Measurements from ENCODE around the gene CLDN4.

CLDN4 gene

DNA sequence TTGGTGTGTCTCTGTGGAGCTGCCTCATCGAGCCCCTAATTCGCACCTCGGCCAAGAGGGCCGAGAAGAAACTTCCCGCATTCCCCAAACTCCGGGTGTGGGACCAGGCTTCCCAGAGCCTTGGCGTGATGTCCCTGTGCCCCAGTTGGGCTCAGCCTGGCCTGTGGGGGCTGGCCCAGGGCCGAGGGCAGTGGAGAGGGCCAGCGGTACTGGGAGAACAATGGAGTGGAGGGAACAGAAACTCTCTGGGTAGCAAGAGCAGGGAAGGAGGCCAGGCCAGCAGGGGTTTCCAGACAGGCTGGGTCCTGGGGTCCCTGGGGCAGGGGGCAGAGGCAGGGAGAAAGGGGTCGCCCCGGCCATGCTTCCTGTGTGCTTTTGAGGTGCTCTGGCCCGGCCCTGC, 46.2 kb downstream of the CLDN4 start:
- no peak for DNase-seq

GRCh38 chr7:73879977-73880681, 49.3 kb downstream of the CLDN4 start:
- DNase-seq: no peak

GRCh38 chr7:73880755-73881328, 50.0 kb downstream of the CLDN4 start:
- DNase-seq: no peak

GRCh38 chr7:73881352-73882046, 50.7 kb downstream of the CLDN4 start:
- DNase-seq: no peak

DNA sequence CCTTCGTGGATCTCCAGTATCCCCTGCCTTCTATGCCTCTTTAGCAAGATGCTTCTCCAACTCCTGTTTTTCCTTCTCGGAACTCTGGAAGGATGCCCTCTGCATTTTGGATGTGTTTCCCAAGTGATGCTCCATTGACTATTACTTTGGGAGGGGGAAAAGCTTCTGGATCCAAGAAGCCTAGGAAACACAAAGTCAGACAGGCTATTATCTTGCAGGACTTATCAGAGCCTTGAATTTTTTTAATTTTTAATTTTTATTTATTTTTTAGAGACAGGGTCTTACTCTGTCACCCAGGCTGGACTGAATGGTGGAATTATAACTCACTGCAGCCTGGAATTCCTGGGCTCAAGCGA, 51.2 kb downstream of the CLDN4 start:
- no peak for DNase-seq
